ENCODE data around the gene ABI1.

DNA sequence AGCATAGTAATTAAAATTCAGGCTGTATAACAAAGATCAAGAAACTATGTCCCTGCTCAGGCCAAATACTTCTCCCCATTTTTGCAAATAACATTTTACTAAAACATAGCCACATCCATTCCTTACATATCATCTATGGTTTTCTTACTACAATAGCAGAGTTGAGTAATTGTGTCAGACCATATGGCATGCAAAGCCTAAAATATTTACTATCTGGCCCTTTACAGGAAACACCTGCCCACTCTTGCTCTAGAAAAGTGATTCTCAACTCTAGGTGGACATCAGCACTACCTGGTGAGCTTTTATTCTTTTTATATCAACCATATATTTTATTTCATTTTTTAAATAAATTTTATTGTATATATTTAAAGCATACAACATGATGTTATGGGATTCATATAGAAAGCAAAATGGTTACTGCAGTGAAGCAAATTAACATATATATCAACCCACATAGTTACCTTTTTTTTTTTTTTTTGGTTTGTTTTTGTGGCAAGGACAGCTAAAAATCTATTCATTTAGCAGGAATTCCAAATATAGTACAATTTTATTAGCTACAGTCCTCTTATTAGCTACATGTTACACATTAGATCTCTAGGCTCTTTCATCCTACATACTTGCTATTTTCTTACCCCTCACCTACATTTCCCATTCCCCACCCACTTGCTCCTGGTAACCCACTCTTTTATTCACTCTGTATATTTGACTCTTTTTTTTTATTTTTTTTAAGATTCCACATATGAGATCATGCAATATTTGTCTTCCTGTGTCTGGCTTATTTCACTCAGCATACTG, 19.6 kb downstream of the ABI1 start:
- TF ChIP-seq MED1 (CRISPR knock-in tag; IDR thresholded peaks at IDR 0.05) (no peak), CTCF (CRISPR knock-in tag; IDR thresholded peaks at IDR 0.05) (no peak), ATF5 (CRISPR knock-in tag; IDR thresholded peaks at IDR 0.05; ENCODE audit: low read depth) (no peak), ETV6 (CRISPR knock-in tag; conservative IDR thresholded peaks at IDR 0.05) (no peak), ZNF629 (CRISPR knock-in tag; conservative IDR thresholded peaks at IDR 0.05) (no peak), POLR2AphosphoS5 (IDR thresholded peaks at IDR 0.05; ENCODE audit: low read depth, low read length) (no peak), GMEB2 (CRISPR knock-in tag; IDR thresholded peaks at IDR 0.05; ENCODE audit: low read depth) (no peak), POLR2A (IDR thresholded peaks at IDR 0.05; ENCODE audit: insufficient read depth in 1 of 2, low read depth in 2 of 2, low read length in 2 of 2) (no peak), NR3C1 (CRISPR knock-in tag; IDR thresholded peaks at IDR 0.05) (no peak), MAX (IDR thresholded peaks at IDR 0.05) (no peak), ZNF136 (CRISPR knock-in tag; IDR thresholded peaks at IDR 0.05; ENCODE audit: low read depth) (no peak), ZBTB8A (CRISPR knock-in tag; IDR thresholded peaks at IDR 0.05; ENCODE audit: borderline replicate concordance, low read depth) (no peak), JUN (CRISPR knock-in tag; IDR thresholded peaks at IDR 0.05) (no peak)
